ENCODE results near the gene PDE12.

DNA sequence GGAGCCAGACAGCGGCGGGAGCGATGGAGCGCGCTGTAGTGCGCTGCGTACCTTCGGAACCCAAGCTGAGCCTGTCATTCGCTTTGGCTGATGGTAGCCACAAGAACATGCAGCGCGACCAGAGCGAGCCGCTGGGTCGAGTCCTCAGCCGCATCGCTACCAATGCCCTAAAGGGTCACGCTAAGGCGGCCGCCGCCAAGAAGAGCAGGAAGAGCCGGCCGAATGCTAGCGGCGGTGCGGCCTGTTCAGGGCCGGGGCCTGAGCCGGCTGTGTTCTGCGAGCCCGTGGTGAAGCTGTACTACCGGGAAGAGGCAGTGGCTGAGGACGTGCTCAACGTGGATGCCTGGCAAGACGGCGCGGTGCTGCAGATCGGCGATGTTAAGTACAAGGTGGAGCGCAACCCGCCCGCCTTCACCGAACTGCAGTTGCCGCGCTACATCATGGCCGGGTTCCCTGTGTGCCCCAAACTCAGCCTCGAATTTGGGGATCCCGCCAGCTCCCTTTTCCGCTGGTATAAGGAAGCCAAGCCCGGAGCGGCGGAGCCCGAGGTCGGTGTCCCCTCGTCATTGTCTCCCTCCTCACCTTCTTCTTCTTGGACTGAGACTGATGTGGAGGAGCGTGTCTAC, 498 bp downstream of the PDE12 start:
- TF ChIP-seq, protein P1, sequence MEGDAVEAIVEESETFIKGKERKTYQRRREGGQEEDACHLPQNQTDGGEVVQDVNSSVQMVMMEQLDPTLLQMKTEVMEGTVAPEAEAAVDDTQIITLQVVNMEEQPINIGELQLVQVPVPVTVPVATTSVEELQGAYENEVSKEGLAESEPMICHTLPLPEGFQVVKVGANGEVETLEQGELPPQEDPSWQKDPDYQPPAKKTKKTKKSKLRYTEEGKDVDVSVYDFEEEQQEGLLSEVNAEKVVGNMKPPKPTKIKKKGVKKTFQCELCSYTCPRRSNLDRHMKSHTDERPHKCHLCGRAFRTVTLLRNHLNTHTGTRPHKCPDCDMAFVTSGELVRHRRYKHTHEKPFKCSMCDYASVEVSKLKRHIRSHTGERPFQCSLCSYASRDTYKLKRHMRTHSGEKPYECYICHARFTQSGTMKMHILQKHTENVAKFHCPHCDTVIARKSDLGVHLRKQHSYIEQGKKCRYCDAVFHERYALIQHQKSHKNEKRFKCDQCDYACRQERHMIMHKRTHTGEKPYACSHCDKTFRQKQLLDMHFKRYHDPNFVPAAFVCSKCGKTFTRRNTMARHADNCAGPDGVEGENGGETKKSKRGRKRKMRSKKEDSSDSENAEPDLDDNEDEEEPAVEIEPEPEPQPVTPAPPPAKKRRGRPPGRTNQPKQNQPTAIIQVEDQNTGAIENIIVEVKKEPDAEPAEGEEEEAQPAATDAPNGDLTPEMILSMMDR (IDR thresholded peaks at IDR 0.05), result no peak
- no peak for TF ChIP-seq POLR2A (IDR thresholded peaks at IDR 0.05)

Measured in thyroid gland (tissue), 4 donors.